ENCODE data around the gene KCNMA1.

The KCNMA1 gene

DNA sequence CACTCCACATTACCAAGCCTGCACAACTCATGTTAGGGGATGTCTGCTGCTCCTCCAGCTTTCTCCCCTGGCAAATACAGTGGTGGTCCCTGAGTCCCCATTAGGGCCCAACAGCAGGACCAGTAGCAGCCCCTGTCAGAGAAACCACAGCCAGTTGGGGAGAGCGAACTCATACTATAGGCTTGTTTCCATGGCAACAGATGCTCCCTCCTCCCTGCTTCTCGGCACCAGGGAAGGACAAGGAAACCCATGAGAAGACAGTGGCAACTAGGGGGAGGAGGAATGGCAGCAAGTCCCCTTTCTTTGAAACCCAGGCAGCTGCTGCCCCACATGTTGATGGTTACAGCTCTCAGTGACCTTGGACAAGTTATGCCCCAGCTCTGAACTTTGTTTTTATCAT, 326.4 kb downstream of the KCNMA1 start:
- Histone ChIP-seq H3K9me3 (ENCODE audit: control insufficient read depth, insufficient read depth, low read length) (no peaks in the 10 kb centered on the region), H3K27ac (ENCODE audit: low read length) (no peak overlapping the region), H3K4me3 (ENCODE audit: low read length) (no peak overlapping the region), H3K27me3 (ENCODE audit: control insufficient read depth, insufficient read depth, low read length) (no peaks in the 10 kb centered on the region), H3K4me1 (ENCODE audit: control insufficient read depth, insufficient read depth, low read length) (peaks cover 2% of the 10 kb centered on the region; the same call in 1 of the 2 replicates), H3K36me3 (ENCODE audit: control insufficient read depth, insufficient read depth, low read length) (no peaks in the 10 kb centered on the region)
- no CpG with 5 or more reads among the region's 2 CpGs for WGBS (ENCODE audit: insufficient coverage, insufficient read length)
- DNase-seq (ENCODE audit: low read depth, low spot score) = no peak

- H3K36me3 ChIP-seq (ENCODE audit: control insufficient read depth, insufficient read depth, low read length) = no peaks in the 10 kb centered on the region
- no peaks in the 10 kb centered on the region for H3K9me3 ChIP-seq (ENCODE audit: control insufficient read depth, insufficient read depth, low read length)
- no peaks in the 10 kb centered on the region for H3K27me3 ChIP-seq (ENCODE audit: control insufficient read depth, insufficient read depth, low read length)
- H3K27ac ChIP-seq (ENCODE audit: low read length) = no peak overlapping the region
- WGBS (ENCODE audit: insufficient coverage, insufficient read length) = no CpG with 5 or more reads among the region's 6 CpGs
- peaks cover 2% of the 10 kb centered on the region; the same call in 1 of the 2 replicates for H3K4me1 ChIP-seq (ENCODE audit: control insufficient read depth, insufficient read depth, low read length)
- DNase-seq (ENCODE audit: low read depth, low spot score) = no peak
- H3K4me3 ChIP-seq (ENCODE audit: low read length) = no peak overlapping the region
Observed at GRCh38 chr10:77310288-77310840, 327.2 kb downstream of the KCNMA1 start.

GRCh38 chr10:77309509-77309908, 328.1 kb downstream of the KCNMA1 start:
- H3K9me3 ChIP-seq (ENCODE audit: control insufficient read depth, insufficient read depth, low read length) = no peaks in the 10 kb centered on the region
- WGBS (ENCODE audit: insufficient coverage, insufficient read length) = no CpG with 5 or more reads among the region's 2 CpGs
- no peaks in the 10 kb centered on the region for H3K27me3 ChIP-seq (ENCODE audit: control insufficient read depth, insufficient read depth, low read length)
- no peak overlapping the region for H3K27ac ChIP-seq (ENCODE audit: low read length)
- H3K36me3 ChIP-seq (ENCODE audit: control insufficient read depth, insufficient read depth, low read length) = no peaks in the 10 kb centered on the region
- no peak for DNase-seq (ENCODE audit: low read depth, low spot score)
- H3K4me1 ChIP-seq (ENCODE audit: control insufficient read depth, insufficient read depth, low read length) = peaks cover 1% of the 10 kb centered on the region; the same call in 1 of the 2 replicates
- no peak overlapping the region for H3K4me3 ChIP-seq (ENCODE audit: low read length)

- WGBS (ENCODE audit: insufficient coverage, insufficient read length) = no CpG with 5 or more reads among the region's 6 CpGs
Observed at GRCh38 chr10:77309092-77309491, 328.5 kb downstream of the KCNMA1 start.

GRCh38 chr10:77308084-77308732, 329.4 kb downstream of the KCNMA1 start:
- no peak for DNase-seq (ENCODE audit: low read depth, low spot score)
- WGBS (ENCODE audit: insufficient coverage, insufficient read length) = no CpG with 5 or more reads among the region's 3 CpGs
- no peaks in the 10 kb centered on the region for H3K36me3 ChIP-seq (ENCODE audit: control insufficient read depth, insufficient read depth, low read length)
- H3K27me3 ChIP-seq (ENCODE audit: control insufficient read depth, insufficient read depth, low read length) = no peaks in the 10 kb centered on the region
- H3K4me1 ChIP-seq (ENCODE audit: control insufficient read depth, insufficient read depth, low read length) = no peaks in the 10 kb centered on the region
- no peak overlapping the region for H3K27ac ChIP-seq (ENCODE audit: low read length)
- no peak overlapping the region for H3K4me3 ChIP-seq (ENCODE audit: low read length)
- no peaks in the 10 kb centered on the region for H3K9me3 ChIP-seq (ENCODE audit: control insufficient read depth, insufficient read depth, low read length)

More at GRCh38 chr10:77309092-77309491, 328.5 kb downstream of the KCNMA1 start:
- Histone ChIP-seq H3K9me3 (ENCODE audit: control insufficient read depth, insufficient read depth, low read length) (no peaks in the 10 kb centered on the region), H3K4me1 (ENCODE audit: control insufficient read depth, insufficient read depth, low read length) (no peaks in the 10 kb centered on the region), H3K4me3 (ENCODE audit: low read length) (no peak overlapping the region), H3K36me3 (ENCODE audit: control insufficient read depth, insufficient read depth, low read length) (no peaks in the 10 kb centered on the region), H3K27ac (ENCODE audit: low read length) (no peak overlapping the region), H3K27me3 (ENCODE audit: control insufficient read depth, insufficient read depth, low read length) (no peaks in the 10 kb centered on the region)
- no peak for DNase-seq (ENCODE audit: low read depth, low spot score)

- Histone ChIP-seq H3K27ac (ENCODE audit: low read length) (no peak overlapping the region), H3K9me3 (ENCODE audit: control insufficient read depth, insufficient read depth, low read length) (no peaks in the 10 kb centered on the region), H3K27me3 (ENCODE audit: control insufficient read depth, insufficient read depth, low read length) (no peaks in the 10 kb centered on the region), H3K4me1 (ENCODE audit: control insufficient read depth, insufficient read depth, low read length) (no peaks in the 10 kb centered on the region), H3K36me3 (ENCODE audit: control insufficient read depth, insufficient read depth, low read length) (no peaks in the 10 kb centered on the region), H3K4me3 (ENCODE audit: low read length) (no peak overlapping the region)
- WGBS (ENCODE audit: insufficient coverage, insufficient read length) = no CpG with 5 or more reads among the region's 4 CpGs
- no peak for DNase-seq (ENCODE audit: low read depth, low spot score)
Observed at GRCh38 chr10:77306666-77307065, 330.9 kb downstream of the KCNMA1 start.

GRCh38 chr10:77305650-77306632, 331.7 kb downstream of the KCNMA1 start:
- no peaks in the 10 kb centered on the region for H3K27me3 ChIP-seq (ENCODE audit: control insufficient read depth, insufficient read depth, low read length)
- no peak overlapping the region for H3K27ac ChIP-seq (ENCODE audit: low read length)
- no CpG with 5 or more reads among the region's 3 CpGs for WGBS (ENCODE audit: insufficient coverage, insufficient read length)

DNA sequence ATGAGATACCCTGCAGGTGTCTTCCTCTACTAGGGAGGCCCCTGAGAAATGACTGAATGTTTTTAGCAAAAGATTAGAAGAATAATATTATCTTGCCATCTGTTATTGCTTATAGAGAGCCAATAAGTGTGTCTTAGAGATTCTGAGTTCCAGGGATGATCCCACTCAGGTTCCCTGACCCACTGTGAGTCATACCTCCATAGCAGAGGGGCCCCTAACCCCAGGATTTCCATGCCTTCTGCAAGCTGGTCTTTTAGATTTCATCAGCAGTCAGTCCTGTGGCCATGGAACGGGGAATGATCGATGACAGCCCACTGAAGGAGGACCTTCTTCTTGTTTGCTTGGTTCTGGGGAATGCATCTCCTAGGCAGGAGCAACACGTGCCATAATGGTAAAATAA, 333.4 kb downstream of the KCNMA1 start:
- Histone ChIP-seq H3K27me3 (ENCODE audit: control insufficient read depth, insufficient read depth, low read length) (no peaks in the 10 kb centered on the region), H3K27ac (ENCODE audit: low read length) (no peak overlapping the region), H3K4me1 (ENCODE audit: control insufficient read depth, insufficient read depth, low read length) (no peaks in the 10 kb centered on the region), H3K36me3 (ENCODE audit: control insufficient read depth, insufficient read depth, low read length) (no peaks in the 10 kb centered on the region), H3K4me3 (ENCODE audit: low read length) (no peak overlapping the region), H3K9me3 (ENCODE audit: control insufficient read depth, insufficient read depth, low read length) (no peaks in the 10 kb centered on the region)
- DNase-seq (ENCODE audit: low read depth, low spot score) = no peak
- WGBS (ENCODE audit: insufficient coverage, insufficient read length) = no CpG with 5 or more reads among the region's 3 CpGs

More at GRCh38 chr10:77305650-77306632, 331.7 kb downstream of the KCNMA1 start:
- no peaks in the 10 kb centered on the region for H3K4me1 ChIP-seq (ENCODE audit: control insufficient read depth, insufficient read depth, low read length)
- H3K9me3 ChIP-seq (ENCODE audit: control insufficient read depth, insufficient read depth, low read length) = no peaks in the 10 kb centered on the region
- no peak for DNase-seq (ENCODE audit: low read depth, low spot score)
- H3K4me3 ChIP-seq (ENCODE audit: low read length) = no peak overlapping the region
- no peaks in the 10 kb centered on the region for H3K36me3 ChIP-seq (ENCODE audit: control insufficient read depth, insufficient read depth, low read length)

GRCh38 chr10:77301305-77301730, 336.3 kb downstream of the KCNMA1 start:
- no peak for DNase-seq (ENCODE audit: low read depth, low spot score)
- Histone ChIP-seq H3K27ac (ENCODE audit: low read length) (no peak overlapping the region), H3K4me1 (ENCODE audit: control insufficient read depth, insufficient read depth, low read length) (no peaks in the 10 kb centered on the region), H3K27me3 (ENCODE audit: control insufficient read depth, insufficient read depth, low read length) (no peaks in the 10 kb centered on the region), H3K9me3 (ENCODE audit: control insufficient read depth, insufficient read depth, low read length) (no peaks in the 10 kb centered on the region), H3K36me3 (ENCODE audit: control insufficient read depth, insufficient read depth, low read length) (no peaks in the 10 kb centered on the region), H3K4me3 (ENCODE audit: low read length) (no peak overlapping the region)
- WGBS (ENCODE audit: insufficient coverage, insufficient read length) = no CpG with 5 or more reads among the region's 3 CpGs

GRCh38 chr10:77300682-77301302, 336.8 kb downstream of the KCNMA1 start:
- no peak overlapping the region for H3K27ac ChIP-seq (ENCODE audit: low read length)
- WGBS (ENCODE audit: insufficient coverage, insufficient read length) = no CpG with 5 or more reads among the region's 3 CpGs
- no peaks in the 10 kb centered on the region for H3K27me3 ChIP-seq (ENCODE audit: control insufficient read depth, insufficient read depth, low read length)
- DNase-seq (ENCODE audit: low read depth, low spot score) = no peak
- no peak overlapping the region for H3K4me3 ChIP-seq (ENCODE audit: low read length)
- H3K4me1 ChIP-seq (ENCODE audit: control insufficient read depth, insufficient read depth, low read length) = no peaks in the 10 kb centered on the region
- H3K9me3 ChIP-seq (ENCODE audit: control insufficient read depth, insufficient read depth, low read length) = no peaks in the 10 kb centered on the region
- H3K36me3 ChIP-seq (ENCODE audit: control insufficient read depth, insufficient read depth, low read length) = no peaks in the 10 kb centered on the region

Measured in iPS DF 6.9 (cell line).